ENCODE results near the gene EML1. TPM values are rescaled to one million over a fixed set of nuclear protein-coding genes. Genes with fewer than 3 reads are reported as not detected.
A peak's percentile ranks its signal among the peaks of the same experiment; 100 is the strongest.

EML1 gene
- total RNA-seq, 1 donor from 2014 or later: 5.1 TPM

DNA sequence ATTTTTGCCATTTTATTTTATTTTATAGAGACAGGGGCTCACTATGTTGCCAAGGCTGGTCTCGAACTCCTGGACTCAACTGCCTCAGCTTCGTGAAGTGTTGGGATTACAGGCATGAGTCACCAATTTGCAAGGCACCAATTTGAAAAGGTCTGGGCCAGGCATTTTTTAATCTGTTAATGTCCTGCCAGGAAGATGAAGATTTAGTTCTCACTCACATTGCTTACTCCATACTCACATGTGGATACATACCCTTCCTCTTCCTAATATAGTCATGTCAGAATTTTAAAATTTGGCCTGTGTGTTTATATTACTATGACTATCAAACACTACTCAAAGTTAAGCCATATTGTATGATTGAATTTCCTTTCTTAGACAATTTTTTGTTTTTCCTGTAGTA, 15.3 kb upstream of the EML1 start:
- DNase-seq (ENCODE audit: low spot score): no peak
- ATAC-seq: no peak

- no peak for ATAC-seq
- DNase-seq (ENCODE audit: low spot score): peak; percentile 2
Measured at GRCh38 chr14:99779751-99780150, 13.5 kb upstream of the EML1 start.

DNA sequence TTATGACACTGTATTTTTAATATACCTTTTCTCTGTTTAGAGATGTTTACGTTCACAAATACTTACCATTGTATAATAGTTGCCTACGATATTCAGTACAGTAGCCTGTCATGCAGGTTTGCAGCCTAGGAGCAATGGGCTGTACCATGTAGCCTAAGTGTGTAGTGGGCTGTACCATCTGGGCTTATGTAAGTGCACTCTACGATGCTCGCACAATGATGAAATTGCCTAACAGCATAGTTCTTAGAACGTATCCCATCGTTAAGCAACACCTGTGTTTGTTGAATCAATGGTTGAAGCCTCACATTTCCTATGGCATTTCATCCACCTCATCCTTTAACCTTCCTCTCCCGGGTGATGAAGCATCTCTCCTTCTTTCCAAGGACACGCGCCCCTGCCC, 12.5 kb upstream of the EML1 start:
- DNase-seq (ENCODE audit: low spot score) (peak; percentile 10), ATAC-seq (peak; percentile 13)

- no peak for ATAC-seq
Measured at GRCh38 chr14:99781091-99781490, 12.1 kb upstream of the EML1 start.

GRCh38 chr14:99781853-99782610, 11.2 kb upstream of the EML1 start:
- DNase-seq (ENCODE audit: low spot score) (peak; percentile 27), ATAC-seq (no peak)

More at GRCh38 chr14:99781091-99781490, 12.1 kb upstream of the EML1 start:
- peak; percentile 29 for DNase-seq (ENCODE audit: low spot score)

- ATAC-seq (peak; percentile 96), DNase-seq (ENCODE audit: low spot score) (peak; percentile 68)
Measured at GRCh38 chr14:99784508-99784907, 8.7 kb upstream of the EML1 start.

DNA sequence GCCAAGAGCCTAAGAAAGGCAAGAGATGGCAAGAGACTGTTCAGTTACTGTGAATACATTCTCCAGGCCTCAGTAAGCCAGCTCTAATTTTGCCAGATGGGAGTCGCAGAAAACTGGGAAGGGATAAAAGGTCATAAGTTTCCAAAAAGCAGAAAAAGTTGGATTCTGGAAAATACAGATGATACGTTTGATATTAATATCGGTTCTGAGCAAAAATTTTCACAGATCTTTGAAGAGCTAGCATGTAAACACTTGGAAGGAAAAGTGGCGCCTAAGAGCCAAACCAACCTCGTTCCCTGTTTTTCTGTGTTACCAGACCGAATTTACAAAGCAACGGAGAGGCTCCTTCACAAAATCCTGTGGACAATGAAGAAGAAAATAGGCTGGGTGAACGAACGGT, 7.8 kb upstream of the EML1 start:
- no peak for DNase-seq (ENCODE audit: low spot score)
- ATAC-seq: no peak

DNA sequence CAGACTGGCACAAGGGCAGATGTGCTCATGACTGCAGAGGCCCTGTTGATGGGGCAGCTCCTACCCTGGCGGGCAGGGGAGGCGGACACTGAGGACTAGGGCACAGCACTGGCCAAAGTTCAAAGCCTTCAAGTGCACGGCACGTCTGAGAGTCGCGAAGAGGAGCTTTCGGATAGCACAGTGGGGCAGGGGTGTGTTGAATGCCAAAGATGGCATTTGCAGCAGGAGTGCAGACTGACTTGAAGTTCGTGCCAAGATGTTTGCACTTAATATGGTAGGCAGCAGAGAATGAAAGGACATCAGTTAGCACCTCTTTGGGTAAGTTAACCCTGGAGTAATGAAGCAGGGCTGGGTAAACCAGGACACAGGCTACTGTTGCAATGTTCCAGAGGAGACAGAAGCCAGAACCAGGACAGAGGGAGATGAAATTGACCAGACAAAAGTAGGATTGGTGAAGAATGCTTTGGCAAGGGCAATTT, 6.7 kb upstream of the EML1 start:
- ATAC-seq (no peak), DNase-seq (ENCODE audit: low spot score) (no peak)

DNA sequence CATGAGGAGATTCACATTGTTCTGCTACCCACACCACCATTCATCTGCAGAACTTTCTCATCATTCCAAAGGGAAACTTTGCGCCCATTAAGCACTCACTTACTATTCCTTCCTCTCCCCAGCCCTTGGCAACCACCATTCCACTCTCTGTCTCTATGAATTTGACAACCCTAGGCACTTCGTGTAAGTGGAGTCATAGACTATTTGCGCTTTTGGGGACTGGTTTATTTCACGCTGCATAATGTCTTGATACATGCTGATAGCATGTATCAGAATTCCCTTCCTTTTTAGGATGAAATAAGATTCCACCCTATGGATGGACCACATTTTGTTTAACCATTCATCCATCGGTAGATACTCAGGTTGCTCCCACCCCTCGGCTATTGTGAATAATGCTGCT, 4.5 kb upstream of the EML1 start:
- no peak for ATAC-seq
- no peak for DNase-seq (ENCODE audit: low spot score)

DNA sequence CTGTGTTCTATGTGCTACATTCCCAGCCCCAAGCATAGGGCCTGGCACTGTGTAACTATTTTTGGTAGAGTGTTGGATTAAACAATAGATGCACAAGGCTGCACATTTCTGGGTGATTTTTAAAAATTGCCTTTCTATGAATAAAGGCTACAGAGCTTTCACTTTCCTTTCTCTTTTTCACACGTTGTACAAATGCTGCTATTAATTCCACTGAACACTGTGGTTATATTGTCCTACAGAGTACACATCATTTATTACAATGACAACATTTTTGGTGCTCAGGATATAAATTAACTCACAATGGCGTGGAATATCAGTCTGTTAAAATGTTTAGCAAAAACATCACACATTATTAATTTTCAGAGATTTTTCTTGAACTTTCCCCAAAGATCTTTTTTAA, 3.6 kb upstream of the EML1 start:
- ATAC-seq: no peak
- DNase-seq (ENCODE audit: low spot score): no peak

- ATAC-seq: no peak
- DNase-seq (ENCODE audit: low spot score): no peak
Measured at GRCh38 chr14:99790201-99790977, 2.8 kb upstream of the EML1 start.

DNA sequence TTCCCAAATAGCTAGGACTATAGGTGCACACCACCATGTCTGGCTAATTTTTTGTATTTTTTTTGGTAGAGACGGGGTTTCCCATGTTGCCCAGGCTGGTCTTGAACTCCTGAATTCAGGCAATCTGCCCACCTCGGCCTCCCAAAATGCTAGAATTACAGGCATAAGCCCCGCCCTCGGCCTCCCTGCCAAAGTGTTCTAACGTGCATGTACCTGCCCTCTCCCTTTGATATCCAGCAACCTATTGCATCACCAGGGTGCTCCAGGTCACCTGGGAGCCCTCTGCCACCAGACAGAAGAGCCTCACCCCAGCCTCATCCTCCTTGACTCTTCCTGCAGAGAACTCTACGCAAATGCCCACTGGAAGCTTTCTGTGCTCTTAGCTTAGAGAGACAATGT, 2.2 kb upstream of the EML1 start:
- peak; percentile 81 for ATAC-seq
- peak; percentile 85 for DNase-seq (ENCODE audit: low spot score)

GRCh38 chr14:99791476-99792209, 1.6 kb upstream of the EML1 start:
- ATAC-seq (peak; percentile 14), DNase-seq (ENCODE audit: low spot score) (no peak)

GRCh38 chr14:99792210-99792535, 1.0 kb upstream of the EML1 start:
- ATAC-seq: no peak
- DNase-seq (ENCODE audit: low spot score): no peak

DNA sequence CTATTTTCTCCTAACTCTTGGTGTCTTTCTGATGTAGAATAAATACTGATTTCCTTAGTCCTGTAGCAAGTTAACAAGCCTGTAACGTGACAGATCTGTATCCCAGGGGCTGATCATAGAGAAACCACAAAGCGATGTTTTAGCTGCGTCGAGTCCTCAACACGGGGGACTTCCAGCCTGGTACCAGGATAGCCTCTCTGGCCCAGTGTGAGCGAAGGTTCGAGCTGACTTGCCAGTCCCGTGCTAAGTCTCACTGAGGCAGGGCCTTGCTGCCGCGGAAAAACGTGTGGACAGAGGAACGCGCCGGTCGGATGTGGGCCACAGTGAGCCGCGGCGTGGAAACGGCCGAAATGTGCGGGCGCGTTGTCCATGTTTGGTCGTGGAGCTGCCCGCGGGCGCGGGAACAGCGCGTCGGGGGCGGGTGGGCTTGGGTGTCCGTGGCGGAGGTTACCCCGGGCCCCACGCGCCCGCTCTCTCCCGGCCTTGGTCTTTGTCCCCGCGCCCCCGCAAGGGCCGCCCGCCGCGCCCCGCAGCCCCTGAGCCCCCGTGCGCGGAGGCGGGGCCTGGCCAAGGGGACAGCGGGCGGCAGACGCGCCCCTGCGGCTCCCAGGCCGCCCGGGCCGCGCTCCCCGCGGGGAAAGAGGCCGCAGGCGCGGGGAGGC, 531 bp upstream of the EML1 start:
- ATAC-seq: no peak
- peak; percentile 51 for DNase-seq (ENCODE audit: low spot score)

- no peak for ATAC-seq
- no peak for DNase-seq (ENCODE audit: low spot score)
Measured at GRCh38 chr14:99794151-99794780, 1.1 kb downstream of the EML1 start.

- no peak for ATAC-seq
- no peak for DNase-seq (ENCODE audit: low spot score)
Measured at GRCh38 chr14:99795046-99795445, 1.8 kb downstream of the EML1 start.

- ATAC-seq: no peak
- DNase-seq (ENCODE audit: low spot score): no peak
Measured at GRCh38 chr14:99797231-99797630, 4.0 kb downstream of the EML1 start.

GRCh38 chr14:99800781-99801180, 7.6 kb downstream of the EML1 start:
- no peak for DNase-seq (ENCODE audit: low spot score)
- no peak for ATAC-seq

DNA sequence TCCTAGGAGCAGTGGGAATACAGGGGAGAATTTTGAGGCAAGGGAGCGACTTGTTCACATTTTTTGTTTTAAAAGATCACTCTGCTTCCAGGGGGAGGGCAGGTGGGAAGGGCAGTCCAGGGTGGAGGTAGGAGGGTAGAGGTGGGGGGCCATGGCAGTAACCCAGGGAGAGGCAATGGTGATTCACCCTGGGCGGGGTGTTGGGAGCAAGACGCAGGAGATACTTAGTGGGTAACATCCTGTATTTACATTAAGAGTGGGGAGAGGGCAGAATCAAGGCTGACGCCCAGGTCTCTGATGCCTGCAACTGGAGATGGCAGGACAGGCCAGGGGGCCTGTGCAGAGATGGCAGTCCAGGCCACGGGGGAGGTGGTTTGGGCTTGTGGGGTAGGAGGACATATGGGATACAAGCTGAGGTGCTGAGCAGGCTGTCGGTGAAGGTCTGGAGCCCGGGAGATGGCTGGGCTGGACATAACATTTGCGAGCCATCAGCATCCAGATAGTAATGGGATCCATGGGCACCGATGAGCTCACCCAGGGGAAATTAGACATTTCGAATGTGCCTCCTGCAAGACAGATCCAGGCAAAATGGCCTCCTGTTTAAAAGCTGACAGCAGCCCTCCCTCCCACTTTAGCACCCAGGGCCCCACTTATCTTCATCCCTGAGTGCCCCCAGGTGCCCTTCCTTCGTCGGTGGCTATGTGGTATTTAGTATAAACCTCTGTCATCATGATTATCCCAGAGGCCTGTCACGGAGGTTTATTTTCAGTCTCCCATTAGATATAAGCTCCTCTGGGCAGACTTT, 9.3 kb downstream of the EML1 start:
- no peak for ATAC-seq

More for the DNA sequence above, 9.3 kb downstream of the EML1 start:
- DNase-seq (ENCODE audit: low spot score): no peak

Measured in left lobe of liver (tissue), 2 donors.